ENCODE data around the gene CTDSPL.

The CTDSPL gene

DNA sequence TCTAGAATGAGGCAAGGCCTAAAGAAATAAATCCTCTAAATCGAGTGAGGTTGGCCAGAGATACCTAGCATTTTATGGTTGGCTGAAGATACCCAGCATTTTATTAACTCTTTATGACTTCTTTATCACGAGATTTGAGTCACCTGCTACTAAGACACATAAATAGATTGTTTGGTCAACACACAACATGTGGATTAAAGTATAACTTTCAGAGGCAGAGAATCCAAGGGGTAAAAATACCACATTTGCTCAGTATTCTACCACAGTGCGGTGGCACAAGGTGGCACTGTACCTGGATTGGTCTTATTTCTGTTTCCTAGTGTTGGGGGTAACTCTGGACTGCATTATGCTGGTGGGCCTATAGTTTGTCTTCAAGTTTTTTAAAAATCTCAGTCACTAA, 102.0 kb downstream of the CTDSPL start:
- Histone ChIP-seq H3K4me2 (no peak overlapping the region), H3K27me3 (ENCODE audit: insufficient read depth, low read depth) (no peaks in the 10 kb centered on the region), H3K4me3 (IDR thresholded peaks at IDR 0.05; ENCODE audit: insufficient read depth, low read depth, low read length) (no peak overlapping the region), H3K27ac (no peak overlapping the region), H2AFZ (ENCODE audit: low read depth) (no peak overlapping the region), H3K79me2 (ENCODE audit: insufficient read depth, low read depth) (no peaks in the 10 kb centered on the region), H4K20me1 (ENCODE audit: insufficient read depth) (no peaks in the 10 kb centered on the region), H3K4me1 (ENCODE audit: low read depth, poor library complexity, severe bottlenecking) (no peaks in the 10 kb centered on the region), H3K36me3 (ENCODE audit: insufficient read depth) (no peaks in the 10 kb centered on the region), H3K9ac (no peak overlapping the region)
- TF ChIP-seq, protein P1, sequence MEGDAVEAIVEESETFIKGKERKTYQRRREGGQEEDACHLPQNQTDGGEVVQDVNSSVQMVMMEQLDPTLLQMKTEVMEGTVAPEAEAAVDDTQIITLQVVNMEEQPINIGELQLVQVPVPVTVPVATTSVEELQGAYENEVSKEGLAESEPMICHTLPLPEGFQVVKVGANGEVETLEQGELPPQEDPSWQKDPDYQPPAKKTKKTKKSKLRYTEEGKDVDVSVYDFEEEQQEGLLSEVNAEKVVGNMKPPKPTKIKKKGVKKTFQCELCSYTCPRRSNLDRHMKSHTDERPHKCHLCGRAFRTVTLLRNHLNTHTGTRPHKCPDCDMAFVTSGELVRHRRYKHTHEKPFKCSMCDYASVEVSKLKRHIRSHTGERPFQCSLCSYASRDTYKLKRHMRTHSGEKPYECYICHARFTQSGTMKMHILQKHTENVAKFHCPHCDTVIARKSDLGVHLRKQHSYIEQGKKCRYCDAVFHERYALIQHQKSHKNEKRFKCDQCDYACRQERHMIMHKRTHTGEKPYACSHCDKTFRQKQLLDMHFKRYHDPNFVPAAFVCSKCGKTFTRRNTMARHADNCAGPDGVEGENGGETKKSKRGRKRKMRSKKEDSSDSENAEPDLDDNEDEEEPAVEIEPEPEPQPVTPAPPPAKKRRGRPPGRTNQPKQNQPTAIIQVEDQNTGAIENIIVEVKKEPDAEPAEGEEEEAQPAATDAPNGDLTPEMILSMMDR (conservative IDR thresholded peaks at IDR 0.05; ENCODE audit: low read depth, low read length) = no peak

DNA sequence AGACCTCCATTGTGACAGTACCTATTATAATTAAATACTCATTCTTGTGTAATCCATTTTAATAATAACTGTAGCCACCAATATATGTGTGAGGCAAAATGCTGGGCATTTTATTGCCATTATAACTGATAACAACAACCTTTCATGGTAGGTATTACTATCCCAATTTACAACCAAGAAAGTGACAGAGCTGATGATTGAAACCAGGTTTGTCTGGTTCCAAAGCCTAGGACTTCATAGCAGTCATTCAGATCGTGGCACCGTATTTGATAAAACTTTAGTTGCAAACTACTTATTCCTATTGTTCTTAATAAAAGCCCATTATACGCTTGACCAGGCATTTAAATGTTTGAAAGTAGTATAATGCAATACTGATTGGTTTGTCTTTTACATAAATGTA, 102.5 kb downstream of the CTDSPL start:
- Histone ChIP-seq H3K4me1 (ENCODE audit: low read depth, poor library complexity, severe bottlenecking) (no peaks in the 10 kb centered on the region), H3K36me3 (ENCODE audit: insufficient read depth) (no peaks in the 10 kb centered on the region), H3K79me2 (ENCODE audit: insufficient read depth, low read depth) (no peaks in the 10 kb centered on the region), H3K27ac (no peak overlapping the region), H3K27me3 (ENCODE audit: insufficient read depth, low read depth) (no peaks in the 10 kb centered on the region), H3K4me3 (IDR thresholded peaks at IDR 0.05; ENCODE audit: insufficient read depth, low read depth, low read length) (no peak overlapping the region), H3K9ac (no peak overlapping the region), H4K20me1 (ENCODE audit: insufficient read depth) (no peaks in the 10 kb centered on the region), H3K4me2 (no peak overlapping the region), H2AFZ (ENCODE audit: low read depth) (no peak overlapping the region)
- TF ChIP-seq, protein P1 (conservative IDR thresholded peaks at IDR 0.05; ENCODE audit: low read depth, low read length) = no peak

DNA sequence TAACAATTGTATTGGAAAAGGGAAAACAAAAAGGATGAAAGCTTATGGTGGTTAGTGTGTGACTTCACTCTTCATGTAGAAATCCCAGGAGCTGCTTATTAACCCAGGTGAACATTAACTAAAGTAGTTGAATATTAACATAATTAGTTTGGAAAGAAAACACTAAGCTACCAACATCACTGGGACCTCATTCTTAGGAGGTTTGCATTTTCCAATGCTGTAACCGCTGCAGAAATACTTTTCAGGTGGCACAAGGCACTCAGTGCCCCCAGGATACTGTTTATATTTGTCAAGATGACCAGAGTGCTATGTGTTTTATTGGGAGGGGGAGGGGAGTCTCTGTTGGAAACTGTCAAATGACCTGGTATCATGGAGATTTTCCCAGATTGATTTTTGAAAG, 103.0 kb downstream of the CTDSPL start:
- Histone ChIP-seq H3K27me3 (ENCODE audit: insufficient read depth, low read depth) (no peaks in the 10 kb centered on the region), H4K20me1 (ENCODE audit: insufficient read depth) (no peaks in the 10 kb centered on the region), H3K79me2 (ENCODE audit: insufficient read depth, low read depth) (no peaks in the 10 kb centered on the region), H2AFZ (ENCODE audit: low read depth) (no peak overlapping the region), H3K27ac (no peak overlapping the region), H3K36me3 (ENCODE audit: insufficient read depth) (no peaks in the 10 kb centered on the region), H3K9ac (no peak overlapping the region), H3K4me1 (ENCODE audit: low read depth, poor library complexity, severe bottlenecking) (no peaks in the 10 kb centered on the region), H3K4me2 (no peak overlapping the region), H3K4me3 (IDR thresholded peaks at IDR 0.05; ENCODE audit: insufficient read depth, low read depth, low read length) (no peak overlapping the region)
- TF ChIP-seq, protein P1 (conservative IDR thresholded peaks at IDR 0.05; ENCODE audit: low read depth, low read length) = no peak

DNA sequence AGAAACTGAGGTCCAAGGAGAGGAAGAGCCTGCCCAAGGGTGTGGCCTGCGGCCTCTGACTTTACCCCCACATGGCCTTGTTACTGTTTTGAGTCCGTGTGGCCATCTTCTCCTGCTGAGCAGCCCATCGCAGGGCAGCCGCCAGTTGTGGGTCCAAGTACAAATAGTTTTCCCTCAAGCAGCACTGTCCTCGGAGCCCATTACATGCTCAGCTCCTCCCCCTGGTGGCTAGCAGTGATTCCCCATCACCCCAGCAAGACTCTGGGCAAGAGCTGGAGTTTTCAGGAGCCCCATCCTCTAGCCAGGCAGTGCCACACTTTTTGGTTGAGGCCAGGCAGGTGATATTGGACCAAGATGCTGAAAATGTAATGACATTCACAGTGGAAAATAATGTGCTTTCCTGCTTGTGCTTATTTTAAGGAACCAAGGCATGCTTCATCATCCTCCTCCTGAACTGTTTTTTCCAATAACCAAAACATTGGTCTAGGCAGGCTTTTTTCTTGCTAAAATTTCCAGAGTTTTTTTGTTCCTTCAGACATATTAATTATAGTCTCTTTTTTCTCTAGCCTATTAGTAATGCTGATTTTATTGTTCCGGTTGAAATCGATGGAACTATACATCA, 105.7 kb downstream of the CTDSPL start:
- H3K79me2 ChIP-seq (ENCODE audit: insufficient read depth, low read depth) = no peaks in the 10 kb centered on the region
- H2AFZ ChIP-seq (ENCODE audit: low read depth) = no peak overlapping the region
- no peak overlapping the region for H3K27ac ChIP-seq
- H3K4me1 ChIP-seq (ENCODE audit: low read depth, poor library complexity, severe bottlenecking) = no peaks in the 10 kb centered on the region
- no peak overlapping the region for H3K9ac ChIP-seq
- TF ChIP-seq, protein P1 (conservative IDR thresholded peaks at IDR 0.05; ENCODE audit: low read depth, low read length) = peak; percentile 77
- H3K4me2 ChIP-seq = no peak overlapping the region
- no peaks in the 10 kb centered on the region for H4K20me1 ChIP-seq (ENCODE audit: insufficient read depth)
- H3K4me3 ChIP-seq (IDR thresholded peaks at IDR 0.05; ENCODE audit: insufficient read depth, low read depth, low read length) = no peak overlapping the region
- no peaks in the 10 kb centered on the region for H3K27me3 ChIP-seq (ENCODE audit: insufficient read depth, low read depth)
- H3K36me3 ChIP-seq (ENCODE audit: insufficient read depth) = no peaks in the 10 kb centered on the region

Measured in KMS-11 (cell line).